ENCODE data around the gene CKMT2. TPM values are rescaled to one million over a fixed set of nuclear protein-coding genes. Genes with fewer than 3 reads are reported as not detected.

Gene CKMT2
- total RNA-seq: not detected in 2 replicates

GRCh38 chr5:81233080-81233634, at the start of gene CKMT2:
TSS of gene CKMT2 (plus strand) at chr5:81233322. CDS start at chr5:81251133, 17,811 bp downstream.
- no peak within 1 kb of the TSS for H3K4me3 Mint-ChIP-seq (ENCODE audit: low read depth)
- intact Hi-C loops (cut with micrococcal nuclease): no loop called here
- no peaks in the 10 kb centered on the region for H3K27me3 Mint-ChIP-seq (ENCODE audit: low read depth)
- H3K4me1 Mint-ChIP-seq (ENCODE audit: low read depth): no peaks in the 10 kb centered on the region
- H3K27ac Mint-ChIP-seq: no peak within 1 kb of the TSS
- no peaks in the 10 kb centered on the region for H3K9me3 Mint-ChIP-seq
- no peak for DNase-seq (ENCODE audit: low spot score)
- no peaks in the 10 kb centered on the region for H3K36me3 Mint-ChIP-seq (ENCODE audit: low read depth)

- intact Hi-C loops (cut with micrococcal nuclease): loop anchor here (5.0 kb wide), 1 partner anchor 222 kb away; the partner anchor contains the start of gene RASGRF2
Measured at GRCh38 chr5:81183811-81184748, 49.0 kb upstream of the CKMT2 start.

GRCh38 chr5:81184749-81185110, 48.4 kb upstream of the CKMT2 start:
- Mint-ChIP-seq H3K4me1 (ENCODE audit: low read depth) (peaks cover 34% of the 10 kb centered on the region), H3K36me3 (ENCODE audit: low read depth) (peaks cover 5% of the 10 kb centered on the region), H3K9me3 (no peaks in the 10 kb centered on the region), H3K27ac (no peak overlapping the region), H3K4me3 (ENCODE audit: low read depth) (no peak overlapping the region), H3K27me3 (ENCODE audit: low read depth) (no peaks in the 10 kb centered on the region)
- intact Hi-C loops (cut with micrococcal nuclease): loop anchor here (5.0 kb wide), 1 partner anchor 222 kb away; the partner anchor contains the start of gene RASGRF2
- DNase-seq (ENCODE audit: low spot score): no peak

More at GRCh38 chr5:81183811-81184748, 49.0 kb upstream of the CKMT2 start:
- H3K4me1 Mint-ChIP-seq (ENCODE audit: low read depth): peaks cover 34% of the 10 kb centered on the region
- no peak overlapping the region for H3K27ac Mint-ChIP-seq
- H3K36me3 Mint-ChIP-seq (ENCODE audit: low read depth): peaks cover 5% of the 10 kb centered on the region
- no peak for DNase-seq (ENCODE audit: low spot score)
- no peaks in the 10 kb centered on the region for H3K27me3 Mint-ChIP-seq (ENCODE audit: low read depth)
- H3K4me3 Mint-ChIP-seq (ENCODE audit: low read depth): no peak overlapping the region
- H3K9me3 Mint-ChIP-seq: no peaks in the 10 kb centered on the region

GRCh38 chr5:81187885-81188284, 45.2 kb upstream of the CKMT2 start:
- Mint-ChIP-seq H3K4me1 (ENCODE audit: low read depth) (peaks cover 20% of the 10 kb centered on the region), H3K4me3 (ENCODE audit: low read depth) (no peak overlapping the region), H3K27ac (peak overlapping the region; percentile 34), H3K9me3 (no peaks in the 10 kb centered on the region), H3K36me3 (ENCODE audit: low read depth) (no peaks in the 10 kb centered on the region), H3K27me3 (ENCODE audit: low read depth) (no peaks in the 10 kb centered on the region)
- intact Hi-C loops (cut with micrococcal nuclease): no loop called here
- no peak for DNase-seq (ENCODE audit: low spot score)

- Mint-ChIP-seq H3K36me3 (ENCODE audit: low read depth) (no peaks in the 10 kb centered on the region), H3K4me3 (ENCODE audit: low read depth) (no peak overlapping the region), H3K27ac (no peak overlapping the region), H3K27me3 (ENCODE audit: low read depth) (no peaks in the 10 kb centered on the region), H3K9me3 (no peaks in the 10 kb centered on the region), H3K4me1 (ENCODE audit: low read depth) (peaks cover 10% of the 10 kb centered on the region)
- DNase-seq (ENCODE audit: low spot score): no peak
- intact Hi-C loops (cut with micrococcal nuclease): no loop called here
Measured at GRCh38 chr5:81188962-81189361, 44.2 kb upstream of the CKMT2 start.

- Mint-ChIP-seq H3K9me3 (no peaks in the 10 kb centered on the region), H3K27me3 (ENCODE audit: low read depth) (no peaks in the 10 kb centered on the region), H3K4me1 (ENCODE audit: low read depth) (peaks cover 14% of the 10 kb centered on the region), H3K36me3 (ENCODE audit: low read depth) (no peaks in the 10 kb centered on the region), H3K27ac (no peak overlapping the region), H3K4me3 (ENCODE audit: low read depth) (no peak overlapping the region)
- no peak for DNase-seq (ENCODE audit: low spot score)
- intact Hi-C loops (cut with micrococcal nuclease): loop anchor here (10.0 kb wide), 2 partner anchors 105 to 705 kb away; partner anchors contain the start of gene FAM151B
Measured at GRCh38 chr5:81189875-81190498, 43.1 kb upstream of the CKMT2 start.

- Mint-ChIP-seq H3K27ac (no peak overlapping the region), H3K36me3 (ENCODE audit: low read depth) (no peaks in the 10 kb centered on the region), H3K9me3 (no peaks in the 10 kb centered on the region), H3K27me3 (ENCODE audit: low read depth) (no peaks in the 10 kb centered on the region), H3K4me3 (ENCODE audit: low read depth) (no peak overlapping the region), H3K4me1 (ENCODE audit: low read depth) (peaks cover 15% of the 10 kb centered on the region)
- intact Hi-C loops (cut with micrococcal nuclease): loop anchor here (10.0 kb wide), 2 partner anchors 103 to 707 kb away; partner anchors contain the start of gene FAM151B
- no peak for DNase-seq (ENCODE audit: low spot score)
Measured at GRCh38 chr5:81191726-81192372, 41.3 kb upstream of the CKMT2 start.

GRCh38 chr5:81192373-81192750, 40.8 kb upstream of the CKMT2 start:
- no peaks in the 10 kb centered on the region for H3K9me3 Mint-ChIP-seq
- peaks cover 15% of the 10 kb centered on the region for H3K4me1 Mint-ChIP-seq (ENCODE audit: low read depth)
- H3K36me3 Mint-ChIP-seq (ENCODE audit: low read depth): no peaks in the 10 kb centered on the region
- intact Hi-C loops (cut with micrococcal nuclease): loop anchor here (10.0 kb wide), 2 partner anchors 102 to 708 kb away; partner anchors contain the start of gene FAM151B
- no peak for DNase-seq (ENCODE audit: low spot score)
- H3K27ac Mint-ChIP-seq: no peak overlapping the region
- H3K4me3 Mint-ChIP-seq (ENCODE audit: low read depth): no peak overlapping the region
- H3K27me3 Mint-ChIP-seq (ENCODE audit: low read depth): no peaks in the 10 kb centered on the region

GRCh38 chr5:81194633-81195334, 38.3 kb upstream of the CKMT2 start:
- Mint-ChIP-seq H3K36me3 (ENCODE audit: low read depth) (no peaks in the 10 kb centered on the region), H3K4me1 (ENCODE audit: low read depth) (peaks cover 6% of the 10 kb centered on the region), H3K27ac (no peak overlapping the region), H3K27me3 (ENCODE audit: low read depth) (no peaks in the 10 kb centered on the region), H3K4me3 (ENCODE audit: low read depth) (no peak overlapping the region), H3K9me3 (no peaks in the 10 kb centered on the region)
- DNase-seq (ENCODE audit: low spot score): peak; percentile 73
- intact Hi-C loops (cut with micrococcal nuclease): loop anchor here (1.0 to 10.0 kb wide), 4 partner anchors 86 to 710 kb away; partner anchors contain the start of gene FAM151B

- H3K27me3 Mint-ChIP-seq (ENCODE audit: low read depth): no peaks in the 10 kb centered on the region
- no peaks in the 10 kb centered on the region for H3K9me3 Mint-ChIP-seq
- intact Hi-C loops (cut with micrococcal nuclease): loop anchor here (1.0 to 10.0 kb wide), 4 partner anchors 87 to 711 kb away; partner anchors contain the start of gene FAM151B
- H3K27ac Mint-ChIP-seq: no peak overlapping the region
- H3K36me3 Mint-ChIP-seq (ENCODE audit: low read depth): no peaks in the 10 kb centered on the region
- H3K4me3 Mint-ChIP-seq (ENCODE audit: low read depth): no peak overlapping the region
- peaks cover 6% of the 10 kb centered on the region for H3K4me1 Mint-ChIP-seq (ENCODE audit: low read depth)
- no peak for DNase-seq (ENCODE audit: low spot score)
Measured at GRCh38 chr5:81195335-81195929, 37.7 kb upstream of the CKMT2 start.

GRCh38 chr5:81202655-81203054, 30.5 kb upstream of the CKMT2 start:
- Mint-ChIP-seq H3K27ac (no peak overlapping the region), H3K27me3 (ENCODE audit: low read depth) (no peaks in the 10 kb centered on the region), H3K4me1 (ENCODE audit: low read depth) (no peaks in the 10 kb centered on the region), H3K36me3 (ENCODE audit: low read depth) (no peaks in the 10 kb centered on the region), H3K9me3 (no peaks in the 10 kb centered on the region), H3K4me3 (ENCODE audit: low read depth) (no peak overlapping the region)
- intact Hi-C loops (cut with micrococcal nuclease): no loop called here
- DNase-seq (ENCODE audit: low spot score): no peak

All from activated T-helper 2 cell treated with anti-CD3 and anti-CD28 coated beads, Interferon-gamma antibody, Interleukin-2, Interleukin-4, amounts not matched to agents 10 μg/mL and 5 μg/mL and 100 μg/mL, durations not matched to agents 14 hours and 24 hours and 36 hours (primary cell).